GM12801 (cell line): Measurements from ENCODE around the gene NR3C2.

ENCODE experiments used
- TF ChIP-seq, protein P1 (sequence below): IDR thresholded peaks from one replicate; pipeline ENCODE4 v1.5.1; 2011; ENCODE audit warnings: control low read depth; ENCODE audit not compliant: insufficient read length; ENCODE audit errors: extremely low read depth

The NR3C2 gene

DNA sequence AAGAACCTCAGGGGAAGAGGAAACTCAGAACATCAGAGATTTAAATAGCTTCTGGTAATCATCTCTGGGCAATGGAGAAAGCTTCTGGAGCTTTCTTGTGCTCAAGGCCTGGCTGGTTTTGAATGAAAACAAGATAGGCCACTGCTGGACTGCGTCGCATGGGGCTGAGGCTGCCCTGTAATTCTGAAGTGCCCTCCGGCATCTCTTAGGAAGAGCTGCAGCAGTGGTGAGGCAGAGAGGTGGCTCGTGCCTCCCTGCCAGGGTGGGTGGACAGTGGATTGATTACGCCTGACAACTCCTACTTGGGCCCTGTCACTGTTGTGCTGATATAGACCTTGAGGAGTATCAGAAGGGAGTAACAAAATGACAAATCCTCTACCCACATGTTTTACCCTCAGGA is 279.7 kb downstream of the NR3C2 start:
- TF ChIP-seq, protein P1, sequence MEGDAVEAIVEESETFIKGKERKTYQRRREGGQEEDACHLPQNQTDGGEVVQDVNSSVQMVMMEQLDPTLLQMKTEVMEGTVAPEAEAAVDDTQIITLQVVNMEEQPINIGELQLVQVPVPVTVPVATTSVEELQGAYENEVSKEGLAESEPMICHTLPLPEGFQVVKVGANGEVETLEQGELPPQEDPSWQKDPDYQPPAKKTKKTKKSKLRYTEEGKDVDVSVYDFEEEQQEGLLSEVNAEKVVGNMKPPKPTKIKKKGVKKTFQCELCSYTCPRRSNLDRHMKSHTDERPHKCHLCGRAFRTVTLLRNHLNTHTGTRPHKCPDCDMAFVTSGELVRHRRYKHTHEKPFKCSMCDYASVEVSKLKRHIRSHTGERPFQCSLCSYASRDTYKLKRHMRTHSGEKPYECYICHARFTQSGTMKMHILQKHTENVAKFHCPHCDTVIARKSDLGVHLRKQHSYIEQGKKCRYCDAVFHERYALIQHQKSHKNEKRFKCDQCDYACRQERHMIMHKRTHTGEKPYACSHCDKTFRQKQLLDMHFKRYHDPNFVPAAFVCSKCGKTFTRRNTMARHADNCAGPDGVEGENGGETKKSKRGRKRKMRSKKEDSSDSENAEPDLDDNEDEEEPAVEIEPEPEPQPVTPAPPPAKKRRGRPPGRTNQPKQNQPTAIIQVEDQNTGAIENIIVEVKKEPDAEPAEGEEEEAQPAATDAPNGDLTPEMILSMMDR, result no peak

DNA sequence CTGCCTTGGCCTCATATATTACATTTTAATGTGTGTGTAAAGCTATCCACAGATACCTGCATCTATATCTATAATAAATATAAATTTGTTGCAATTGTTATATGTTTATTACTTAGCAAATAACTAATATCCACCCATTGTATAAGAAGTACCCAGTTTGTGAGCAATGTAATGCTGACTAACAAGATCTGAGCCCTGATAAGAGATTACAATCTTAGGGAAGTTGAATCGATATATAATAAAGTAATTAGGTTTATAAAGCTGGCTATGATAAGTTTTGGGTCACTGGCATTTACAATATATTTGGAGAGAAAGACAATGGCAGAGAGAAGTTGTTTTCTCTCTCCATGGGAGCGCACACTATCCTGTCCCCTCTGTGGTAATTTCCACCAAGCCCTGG is 280.6 kb downstream of the NR3C2 start:
- TF ChIP-seq, protein P1, result no peak

GRCh38 chr4:148159793-148160192 is 282.4 kb downstream of the NR3C2 start:
- TF ChIP-seq, protein P1, result no peak

DNA sequence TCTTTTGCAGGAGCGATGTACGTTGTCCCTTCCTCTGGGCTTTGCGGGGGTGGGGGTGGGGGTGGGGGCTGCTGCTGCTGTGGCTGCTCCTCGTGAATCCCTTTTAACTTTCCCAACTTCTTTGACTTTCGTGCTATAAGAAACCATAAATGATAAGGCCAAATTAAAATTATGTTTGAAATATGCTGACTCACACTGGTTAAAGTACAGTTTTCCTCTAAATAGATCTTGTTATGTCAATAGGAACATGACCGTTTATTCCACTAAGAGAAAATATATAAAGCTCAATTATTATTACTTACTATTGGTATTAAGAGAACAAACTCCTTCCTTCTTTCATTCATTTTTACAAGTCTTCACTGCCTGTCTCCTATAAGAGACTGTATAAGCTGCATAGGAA is 287.4 kb downstream of the NR3C2 start:
- TF ChIP-seq, protein P1, result no peak

DNA sequence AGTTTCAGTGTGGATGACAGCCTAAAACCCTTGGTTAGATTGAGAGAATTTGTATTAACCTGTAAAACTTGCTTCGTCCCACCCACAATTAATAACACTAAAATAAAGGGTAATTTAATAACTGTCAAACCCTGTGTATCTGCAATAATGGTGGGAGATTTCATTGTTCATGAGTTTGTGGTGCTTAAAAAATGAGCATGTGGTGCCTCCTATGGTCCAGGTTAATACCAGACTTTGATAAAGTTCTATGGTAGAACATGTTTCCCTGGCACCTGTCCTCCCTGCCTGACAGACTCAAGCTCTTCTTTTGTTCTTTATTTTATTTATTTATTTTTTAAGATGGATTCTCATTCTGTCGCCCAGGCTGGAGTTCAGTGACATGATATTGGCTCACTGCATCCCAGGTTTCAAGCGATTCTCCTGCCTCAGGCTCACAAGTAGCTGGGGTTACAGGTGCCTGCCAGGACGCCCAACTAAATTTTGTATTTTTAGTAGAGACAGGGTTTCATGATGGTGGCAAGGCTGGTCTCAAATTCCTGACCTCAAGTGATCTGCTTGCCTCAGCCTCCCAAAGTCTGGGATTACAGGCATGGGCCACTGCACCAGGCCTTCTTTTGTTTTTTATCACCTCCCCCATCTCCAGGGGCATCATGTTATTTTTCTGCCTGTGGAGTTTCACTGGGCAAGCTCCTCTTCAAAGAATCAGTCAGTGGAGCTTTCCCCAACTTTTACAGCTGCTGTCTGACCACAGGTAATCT is 289.2 kb downstream of the NR3C2 start:
- TF ChIP-seq, protein P1, result no peak

DNA sequence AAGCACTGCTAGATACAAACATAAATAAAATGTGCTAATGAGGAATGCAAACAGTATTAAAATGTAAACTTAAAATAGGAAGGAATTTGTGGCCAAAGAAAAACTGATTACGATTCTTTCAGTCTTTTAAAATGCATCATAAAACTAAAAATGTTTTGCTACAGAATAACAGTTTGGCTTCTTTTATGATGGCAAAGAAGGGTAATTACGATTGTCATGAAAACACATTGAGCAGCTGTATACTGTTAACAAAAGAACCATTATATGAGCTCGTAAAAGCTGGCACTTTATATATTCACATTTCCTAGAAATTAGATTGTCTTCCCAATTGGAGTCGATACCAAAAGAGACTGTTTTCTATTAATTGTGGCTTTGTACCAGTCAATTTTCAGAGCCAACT is 290.4 kb downstream of the NR3C2 start:
- TF ChIP-seq, protein P1, result no peak

DNA sequence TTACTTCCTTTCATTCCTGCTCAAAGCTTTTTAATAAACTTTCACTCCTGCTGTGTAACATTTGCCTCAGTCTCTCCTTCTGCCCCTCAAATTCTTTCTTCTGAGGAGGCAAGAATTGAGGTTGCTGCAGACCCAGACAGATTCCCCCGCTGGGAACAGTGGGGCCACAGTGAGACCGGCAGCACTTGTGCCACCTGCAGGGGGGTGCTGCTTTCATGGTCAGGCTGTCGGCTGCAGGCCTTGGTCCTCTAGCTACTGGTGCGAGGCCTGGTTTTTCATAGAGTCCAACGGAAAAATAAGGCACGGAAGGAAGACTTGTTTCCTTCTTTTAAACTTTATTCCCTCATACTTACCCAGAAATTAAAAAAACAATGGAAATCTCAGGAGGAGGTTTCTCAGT is 296.7 kb downstream of the NR3C2 start:
- TF ChIP-seq, protein P1, result no peak
